Hepatocyte (in vitro differentiated cells): Measurements from ENCODE around the gene FGFR4.

ENCODE experiments used
- CTCF ChIP-seq: fragments of 200-600 bp; sonication (generic); IDR thresholded peaks from 2 replicates; pipeline ENCODE4 v1.5.1; 2016; ENCODE audit warnings: antibody characterized with exemption, mild to moderate bottlenecking; ENCODE audit not compliant: poor library complexity
- EZH2phosphoT487 ChIP-seq: fragments of 200-600 bp; sonication (generic); IDR thresholded peaks from one replicate; pipeline ENCODE4 v1.6.1; 2018; ENCODE audit warnings: antibody characterized with exemption, mild to moderate bottlenecking, low read depth, moderate library complexity; ENCODE audit not compliant: unreplicated experiment, severe bottlenecking

- no peak for TF ChIP-seq CTCF
- no peak for TF ChIP-seq EZH2phosphoT487
Measured at GRCh38 chr5:177064500-177065277, 22.0 kb upstream of the FGFR4 start.
